C4-2B (cell line): ENCODE data around the gene PCDHGB1.

ENCODE experiments used
- ZFX ChIP-seq: fragments of 450-650 bp; IDR thresholded peaks from 2 replicates; pipeline ENCODE4 v1.6.1; 2017
- TF ChIP-seq, protein P1 (sequence below): fragments of 450-650 bp; conservative IDR thresholded peaks from 2 replicates; pipeline ENCODE4 v1.5.1; 2017; ENCODE audit warnings: mild to moderate bottlenecking

DNA sequence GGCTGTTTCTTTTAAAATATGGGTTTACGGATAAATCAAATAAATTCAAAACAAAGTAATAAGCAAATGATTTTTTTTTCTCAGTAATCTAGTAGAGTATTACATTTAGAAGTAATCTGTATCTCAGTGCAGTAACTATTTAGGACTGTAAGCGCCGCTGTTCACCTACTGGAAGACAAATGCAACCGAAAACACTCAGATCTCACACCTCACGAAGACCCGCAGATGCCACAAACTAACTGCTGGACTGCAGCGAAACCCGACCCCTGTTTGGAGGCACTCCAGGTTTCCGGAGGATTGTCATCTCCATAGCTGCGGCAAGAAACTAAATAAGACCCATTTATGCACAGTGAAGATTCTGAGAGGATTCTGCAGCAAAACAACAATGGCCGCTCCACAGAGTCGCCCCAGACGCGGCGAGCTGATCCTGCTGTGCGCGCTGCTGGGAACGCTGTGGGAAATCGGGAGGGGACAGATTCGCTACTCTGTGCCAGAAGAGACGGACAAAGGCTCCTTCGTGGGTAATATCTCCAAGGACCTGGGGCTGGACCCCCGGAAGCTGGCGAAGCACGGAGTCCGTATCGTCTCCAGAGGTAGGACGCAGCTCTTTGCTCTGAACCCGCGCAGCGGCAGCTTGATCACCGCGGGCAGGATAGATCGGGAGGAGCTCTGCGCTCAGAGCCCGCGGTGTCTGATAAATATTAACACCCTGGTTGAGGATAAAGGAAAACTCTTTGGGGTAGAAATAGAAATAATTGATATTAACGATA is 42.7 kb downstream of the PCDHGB1 start, which contains the start of gene PCDHGA8:
- TF ChIP-seq, protein P1, sequence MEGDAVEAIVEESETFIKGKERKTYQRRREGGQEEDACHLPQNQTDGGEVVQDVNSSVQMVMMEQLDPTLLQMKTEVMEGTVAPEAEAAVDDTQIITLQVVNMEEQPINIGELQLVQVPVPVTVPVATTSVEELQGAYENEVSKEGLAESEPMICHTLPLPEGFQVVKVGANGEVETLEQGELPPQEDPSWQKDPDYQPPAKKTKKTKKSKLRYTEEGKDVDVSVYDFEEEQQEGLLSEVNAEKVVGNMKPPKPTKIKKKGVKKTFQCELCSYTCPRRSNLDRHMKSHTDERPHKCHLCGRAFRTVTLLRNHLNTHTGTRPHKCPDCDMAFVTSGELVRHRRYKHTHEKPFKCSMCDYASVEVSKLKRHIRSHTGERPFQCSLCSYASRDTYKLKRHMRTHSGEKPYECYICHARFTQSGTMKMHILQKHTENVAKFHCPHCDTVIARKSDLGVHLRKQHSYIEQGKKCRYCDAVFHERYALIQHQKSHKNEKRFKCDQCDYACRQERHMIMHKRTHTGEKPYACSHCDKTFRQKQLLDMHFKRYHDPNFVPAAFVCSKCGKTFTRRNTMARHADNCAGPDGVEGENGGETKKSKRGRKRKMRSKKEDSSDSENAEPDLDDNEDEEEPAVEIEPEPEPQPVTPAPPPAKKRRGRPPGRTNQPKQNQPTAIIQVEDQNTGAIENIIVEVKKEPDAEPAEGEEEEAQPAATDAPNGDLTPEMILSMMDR: peak; percentile 88
- no peak for TF ChIP-seq ZFX
